Heart right ventricle (tissue), 16 donors: ENCODE results near the gene LAPTM5. TPM values are rescaled to one million over a fixed set of nuclear protein-coding genes. Genes with fewer than 3 reads are reported as not detected.

Source experiments
- ATAC-seq, 8 donors: fragments of 200-7000 bp; cut with Tn5 transposase; one replicate each; pipeline ENCODE4 v1.9.1; 2020; ENCODE audit warnings: mild to moderate bottlenecking in 8 of 8, moderate library complexity in 8 of 8, moderate number of reproducible peaks in 1 of 8
- DNase-seq, 2 donors: peaks; one replicate each; pipeline ENCODE4 v3.0.0-alpha.2; 2020
- H3K27ac ChIP-seq, 10 donors: fragments of 200-600 bp; sonication (generic) in 2 of 10; one replicate each; pipeline versions ENCODE4 v1.5.0 to v1.8.0; 2020 to 2022; ENCODE audit warnings: mild to moderate bottlenecking in 3 of 10
- H3K27me3 ChIP-seq, 7 donors: fragments of 200-600 bp; one replicate each; pipeline ENCODE4 v1.8.0; 2021 to 2022; ENCODE audit warnings: mild to moderate bottlenecking in 2 of 7
- H3K36me3 ChIP-seq, 9 donors: fragments of 200-600 bp; sonication (generic) in 1 of 9; one replicate each; pipeline versions ENCODE4 v1.5.0 to v1.8.0; 2020 to 2022; ENCODE audit warnings: mild to moderate bottlenecking in 2 of 9
- H3K4me1 ChIP-seq, 9 donors: fragments of 200-600 bp; sonication (generic) in 1 of 9; one replicate each; pipeline versions ENCODE4 v1.5.0 to v1.8.0; 2020 to 2022; ENCODE audit warnings: mild to moderate bottlenecking in 4 of 9
- H3K4me3 ChIP-seq, 10 donors: fragments of 200-600 bp; sonication (generic) in 2 of 10; one replicate each; pipeline versions ENCODE4 v1.5.0 to v1.8.0; 2020 to 2022; ENCODE audit warnings: mild to moderate bottlenecking in 7 of 10, moderate library complexity in 2 of 10
- H3K9me3 ChIP-seq, 11 donors: fragments of 200-600 bp in 10 of 11; sonication (generic) in 2 of 11; one replicate each; pipeline versions ENCODE4 v1.5.0 to v1.8.0; 2013 to 2022; ENCODE audit warnings: mild to moderate bottlenecking in 2 of 11, control low read depth in 1 of 11, moderate library complexity in 1 of 11
- WGBS, 2 donors: extraction: QIAGEN DNeasy Blood & Tissue Kit; methylation state at CpG; one replicate each; pipeline ENCODE4 v1.1.7; 2013; ENCODE audit warnings: inconsistent platforms in 1 of 2; 5-methylcytosine and 5-hydroxymethylcytosine counted together
- intact Hi-C, 10 donors: fragments of 100-400 bp; cut with DNase I; formaldehyde crosslinking; loops; one replicate each; pipeline versions ENCODE4 v1.11.1 to v1.14.2; 2022
- polyA plus RNA-seq, 2 donors: library from polyadenylated mRNA; stranded (reverse); fragments of 200-250 nt; gene quantifications; one replicate each; pipeline ENCODE4 v1.2.3, GENCODE V29; 2013
- total RNA-seq, 10 donors: library from RNA; stranded (reverse); fragmentation: NEBNext Ultra II Directional in 3 of 10; extraction: Animal tissue kit (Norgen Biotek cat#: 25700) in 3 of 10; gene quantifications; one replicate each; pipeline versions ENCODE4 v1.2.1 to v1.2.4, GENCODE V29; 2021 to 2023
- TF ChIP-seq, protein P1 (sequence below), 9 donors: fragments of 200-600 bp; sonication (generic) in 2 of 9; IDR thresholded peaks; one replicate each; pipeline versions ENCODE4 v1.5.0 to v1.8.0; 2021 to 2022; ENCODE audit warnings: antibody characterized with exemption in 9 of 9, mild to moderate bottlenecking in 5 of 9, moderate library complexity in 1 of 9
- donor health status: Arrhythmogenic right ventricular cardiomyopathy.
- donor health status: ischemic (EF 13 %, LVEDD 7.1; RV severe dilation, severe dysfunction).
- donor health status: healthy with polysubstance abuse.
- donor health status: DM: no; HTN: yes; CAD: no.
- donor health status: DM: no; HTN: no; CAD: no.
- donor health status: ischemic (EF 25% LVEDD 6.9; RV normal size, moderate dysfunction).
- donor health status: ischemic (EF 25% LVEDD 5.7; RV mildly dilated, moderate dysfunction).
- donor health status: healthy.
- donor health status: DM: yes; HTN: yes; CAD: no.
- donor health status: Ischemic cardiomyopathy.
- donor health status: ischemic (EF 35%, LVEDD 5.7; RV mildly dilated, moderate dysfunction).
- donor health status: nonischemic (EF 11% LVEDD 7.7; RV severe dilation, severe dysfunction).
- donor health status: DM: yes; HTN: yes; CAD: no.
- donor health status: PGD.
- donor health status: ischemic (EF 29% LVEDD 5.4; RV normal size, mild dysfunction).
- donor health status: nonischemic (EF 23%, LVEDD 6.1; RV moderate dilation, normal function).

LAPTM5 gene
- total and polyA plus RNA-seq, 12 donors = 5.9 to 114 (median 13.9) TPM

GRCh38 chr1:30748699-30749401, 8.7 kb downstream of the LAPTM5 start:
- Histone ChIP-seq H3K9me3 (no peaks in the 10 kb centered on the region), H3K27ac (peak overlapping the region in 1 of 10 donors; percentile 85), H3K36me3 (peaks cover 0 to 38% (median 0%) of the 10 kb centered on the region in 9 donors), H3K4me3 (peak overlapping the region in 1 of 10 donors; percentile 12), H3K27me3 (peaks cover 0 to 15% (median 4%) of the 10 kb centered on the region in 7 donors), H3K4me1 (peaks cover 0 to 99% (median 0%) of the 10 kb centered on the region in 9 donors)
- DNase-seq (no peak), ATAC-seq (peak in 1 of 8 donors; percentile 23)
- 63 to 70% methylated on average over 16 of the region's 16 CpGs for WGBS, 2 donors
- TF ChIP-seq, protein P1, sequence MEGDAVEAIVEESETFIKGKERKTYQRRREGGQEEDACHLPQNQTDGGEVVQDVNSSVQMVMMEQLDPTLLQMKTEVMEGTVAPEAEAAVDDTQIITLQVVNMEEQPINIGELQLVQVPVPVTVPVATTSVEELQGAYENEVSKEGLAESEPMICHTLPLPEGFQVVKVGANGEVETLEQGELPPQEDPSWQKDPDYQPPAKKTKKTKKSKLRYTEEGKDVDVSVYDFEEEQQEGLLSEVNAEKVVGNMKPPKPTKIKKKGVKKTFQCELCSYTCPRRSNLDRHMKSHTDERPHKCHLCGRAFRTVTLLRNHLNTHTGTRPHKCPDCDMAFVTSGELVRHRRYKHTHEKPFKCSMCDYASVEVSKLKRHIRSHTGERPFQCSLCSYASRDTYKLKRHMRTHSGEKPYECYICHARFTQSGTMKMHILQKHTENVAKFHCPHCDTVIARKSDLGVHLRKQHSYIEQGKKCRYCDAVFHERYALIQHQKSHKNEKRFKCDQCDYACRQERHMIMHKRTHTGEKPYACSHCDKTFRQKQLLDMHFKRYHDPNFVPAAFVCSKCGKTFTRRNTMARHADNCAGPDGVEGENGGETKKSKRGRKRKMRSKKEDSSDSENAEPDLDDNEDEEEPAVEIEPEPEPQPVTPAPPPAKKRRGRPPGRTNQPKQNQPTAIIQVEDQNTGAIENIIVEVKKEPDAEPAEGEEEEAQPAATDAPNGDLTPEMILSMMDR (IDR thresholded peaks at IDR 0.05) = no peak
- intact Hi-C loops = no loop called here

GRCh38 chr1:30748098-30748698, 9.4 kb downstream of the LAPTM5 start:
- Histone ChIP-seq H3K4me3 (no peak overlapping the region), H3K27me3 (peaks cover 0 to 15% (median 4%) of the 10 kb centered on the region in 7 donors), H3K27ac (peak overlapping the region in 1 of 10 donors; percentile 85), H3K9me3 (no peaks in the 10 kb centered on the region), H3K36me3 (peaks cover 0 to 38% (median 0%) of the 10 kb centered on the region in 9 donors), H3K4me1 (peaks cover 0 to 100% (median 0%) of the 10 kb centered on the region in 9 donors)
- TF ChIP-seq, protein P1 (IDR thresholded peaks at IDR 0.05) = no peak
- ATAC-seq = peak in 1 of 8 donors; percentile 8
- DNase-seq = no peak
- 59 to 64% methylated on average over 9 of the region's 9 CpGs for WGBS, 2 donors
- intact Hi-C loops = no loop called here

GRCh38 chr1:30747033-30748008, 10.3 kb downstream of the LAPTM5 start:
- intact Hi-C loops = no loop called here
- peaks cover 0 to 100% (median 0%) of the 10 kb centered on the region in 9 donors for H3K4me1 ChIP-seq
- no peak overlapping the region for H3K4me3 ChIP-seq
- peak overlapping the region in 1 of 10 donors; percentile 85 for H3K27ac ChIP-seq
- peaks cover 0 to 38% (median 0%) of the 10 kb centered on the region in 9 donors for H3K36me3 ChIP-seq
- DNase-seq = no peak
- TF ChIP-seq, protein P1 (IDR thresholded peaks at IDR 0.05) = no peak
- ATAC-seq = peak in 1 of 8 donors; percentile 18
- no peaks in the 10 kb centered on the region for H3K9me3 ChIP-seq
- WGBS, 2 donors = 89% methylated on average over 17 of the region's 17 CpGs
- H3K27me3 ChIP-seq = peaks cover 0 to 12% (median 0%) of the 10 kb centered on the region in 7 donors
